ENCODE measurements around the gene ANLN.
"Not testable (repeated sequence)": the region's sequence is repeated elsewhere in the genome, so short reads cannot be mapped to it uniquely, and the experiment has no call there.

Gene ANLN

GRCh38 chr7:36415144-36415543, 25.5 kb downstream of the ANLN start:
- DNase-seq, result no peak

- no peak for DNase-seq
Measured at GRCh38 chr7:36416251-36416650, 26.6 kb downstream of the ANLN start.

- no peak for DNase-seq
Measured at GRCh38 chr7:36420307-36420706, 30.6 kb downstream of the ANLN start.

GRCh38 chr7:36422072-36422471, 32.4 kb downstream of the ANLN start:
- no peak for DNase-seq

- DNase-seq, result no peak
Measured at GRCh38 chr7:36423633-36424032, 34.0 kb downstream of the ANLN start.

GRCh38 chr7:36430186-36430585, 40.5 kb downstream of the ANLN start:
- DNase-seq, result no peak

GRCh38 chr7:36430881-36431280, 41.2 kb downstream of the ANLN start:
- DNase-seq, result no peak

GRCh38 chr7:36438211-36438610, 48.5 kb downstream of the ANLN start:
- DNase-seq, result peak; percentile 43

GRCh38 chr7:36439624-36440023, 50.0 kb downstream of the ANLN start:
- DNase-seq, result no peak

- peak; percentile 32 for DNase-seq
Measured at GRCh38 chr7:36440880-36441279, 51.2 kb downstream of the ANLN start.

GRCh38 chr7:36441344-36442022, 51.8 kb downstream of the ANLN start:
- no peak for DNase-seq

GRCh38 chr7:36448781-36449379, 59.2 kb downstream of the ANLN start:
- DNase-seq, result no peak

GRCh38 chr7:36449685-36450084, 60.0 kb downstream of the ANLN start:
- DNase-seq, result no peak

GRCh38 chr7:36453769-36454168, 64.1 kb downstream of the ANLN start:
- DNase-seq, result no peak

- no peak for DNase-seq
Measured at GRCh38 chr7:36455646-36456045, 66.0 kb downstream of the ANLN start.

GRCh38 chr7:36456138-36456537, 66.5 kb downstream of the ANLN start:
- no peak for DNase-seq

GRCh38 chr7:36456548-36456947, 66.9 kb downstream of the ANLN start:
- no peak for DNase-seq

- no peak for DNase-seq
Measured at GRCh38 chr7:36459236-36459960, 69.7 kb downstream of the ANLN start.

GRCh38 chr7:36460811-36461429, 71.3 kb downstream of the ANLN start:
- no peak for DNase-seq

- DNase-seq, result no peak
Measured at GRCh38 chr7:36462551-36463137, 73.0 kb downstream of the ANLN start.

- DNase-seq, result no peak
Measured at GRCh38 chr7:36464271-36464670, 74.6 kb downstream of the ANLN start.

- not testable (repeated sequence) for DNase-seq
Measured at GRCh38 chr7:36466001-36466400, 76.3 kb downstream of the ANLN start.

- DNase-seq, result no peak
Measured at GRCh38 chr7:36468370-36469101, 78.9 kb downstream of the ANLN start.
